GM19397 (cell line): Measurements from ENCODE around the gene CXCL6.

Experiments used
- ATAC-seq: cut with Tn5 transposase; IDR thresholded peaks from one replicate; pipeline ENCODE4 v1.9.1; 2021; ENCODE audit warnings: mild to moderate bottlenecking, moderate library complexity; ENCODE audit not compliant: unreplicated experiment

CXCL6 gene

DNA sequence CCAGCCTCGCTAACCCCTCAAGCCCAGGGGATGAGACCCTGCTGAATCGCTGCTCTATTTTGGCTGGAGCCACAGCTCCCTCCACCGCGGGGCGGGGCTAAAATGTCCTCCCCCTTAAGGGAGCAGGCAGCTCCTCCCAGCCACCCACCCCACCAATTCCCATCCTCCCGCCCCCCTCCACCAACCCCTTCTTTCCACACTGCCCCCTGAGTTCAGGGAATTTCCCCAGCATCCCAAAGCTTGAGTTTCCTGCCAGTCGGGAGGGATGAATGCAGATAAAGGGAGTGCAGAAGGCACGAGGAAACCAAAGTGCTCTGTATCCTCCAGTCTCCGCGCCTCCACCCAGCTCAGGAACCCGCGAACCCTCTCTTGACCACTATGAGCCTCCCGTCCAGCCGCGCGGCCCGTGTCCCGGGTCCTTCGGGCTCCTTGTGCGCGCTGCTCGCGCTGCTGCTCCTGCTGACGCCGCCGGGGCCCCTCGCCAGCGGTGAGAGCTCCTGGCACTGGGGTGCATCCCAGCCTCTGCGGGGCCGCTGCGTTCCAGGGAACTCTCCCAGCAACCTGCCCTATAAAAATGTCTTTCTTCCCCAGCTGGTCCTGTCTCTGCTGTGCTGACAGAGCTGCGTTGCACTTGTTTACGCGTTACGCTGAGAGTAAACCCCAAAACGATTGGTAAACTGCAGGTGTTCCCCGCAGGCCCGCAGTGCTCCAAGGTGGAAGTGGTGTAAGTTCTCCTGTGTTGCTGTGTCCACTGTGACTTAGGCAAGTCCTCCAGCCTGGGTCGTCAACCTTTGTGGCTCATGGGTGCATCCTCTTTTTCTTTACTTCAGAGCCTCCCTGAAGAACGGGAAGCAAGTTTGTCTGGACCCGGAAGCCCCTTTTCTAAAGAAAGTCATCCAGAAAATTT, at the start of gene CXCL6:
Gene CXCL6 (plus strand): TSS at position 306 of the 907 bp plus-strand sequence. CDS start 73 bp downstream, at position 379.
- no peak for ATAC-seq

DNA sequence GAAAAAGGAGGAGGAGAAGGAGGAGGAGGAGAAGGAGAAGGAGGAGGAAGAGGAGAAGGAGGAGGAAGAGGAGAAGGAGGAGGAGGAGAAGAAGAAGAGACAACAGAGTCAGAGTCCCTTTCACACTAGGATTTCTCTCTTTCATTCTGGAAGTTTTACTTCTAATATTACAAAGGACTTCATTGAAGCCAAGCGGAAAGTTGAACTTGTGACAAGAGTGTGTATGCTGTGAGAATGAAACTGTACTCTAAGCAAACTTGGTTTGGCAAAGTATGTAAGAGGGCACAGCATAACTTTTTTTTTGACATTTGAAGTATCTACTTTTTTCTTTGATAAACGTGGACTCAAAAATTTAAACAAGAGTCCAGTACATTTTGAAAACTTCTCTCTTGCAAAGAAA, 48.1 kb upstream of the CXCL6 start:
- no peak for ATAC-seq

DNA sequence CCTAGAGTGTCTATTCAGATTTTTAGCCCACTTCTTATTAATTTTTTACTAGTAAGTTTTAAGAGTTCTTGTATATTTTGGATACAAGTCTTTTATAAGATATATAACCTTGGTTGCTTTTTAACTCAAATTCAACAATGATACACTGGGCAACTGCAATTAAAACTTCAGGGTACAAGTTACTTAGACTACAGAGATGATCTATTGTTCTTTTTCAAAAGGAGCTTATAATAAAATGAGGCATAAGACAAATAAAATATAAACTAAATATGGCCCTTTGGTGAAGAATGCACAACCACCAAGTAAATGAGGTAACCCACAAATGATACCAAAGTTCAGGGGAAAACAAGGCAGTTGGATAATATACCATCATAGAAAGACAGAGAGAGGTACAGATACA, 37.6 kb upstream of the CXCL6 start:
- ATAC-seq: no peak

DNA sequence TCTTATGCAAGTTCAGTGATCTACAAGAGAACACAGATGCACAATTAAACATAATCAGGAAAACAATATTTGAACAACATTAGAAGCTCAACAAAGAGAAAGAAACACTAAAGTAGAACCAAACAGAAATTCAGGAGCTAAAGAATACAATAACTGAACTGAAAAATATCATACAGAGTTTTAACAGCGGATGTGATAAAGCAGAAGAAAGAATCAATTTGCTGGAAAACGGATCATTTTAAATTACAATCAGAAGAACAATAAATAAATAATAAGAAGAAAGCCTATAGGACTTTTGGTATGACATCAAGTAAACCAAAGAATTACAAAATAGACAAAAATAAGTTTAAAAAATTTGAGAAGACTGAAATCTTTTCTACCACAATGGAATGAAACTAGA, 36.3 kb upstream of the CXCL6 start:
- no peak for ATAC-seq

DNA sequence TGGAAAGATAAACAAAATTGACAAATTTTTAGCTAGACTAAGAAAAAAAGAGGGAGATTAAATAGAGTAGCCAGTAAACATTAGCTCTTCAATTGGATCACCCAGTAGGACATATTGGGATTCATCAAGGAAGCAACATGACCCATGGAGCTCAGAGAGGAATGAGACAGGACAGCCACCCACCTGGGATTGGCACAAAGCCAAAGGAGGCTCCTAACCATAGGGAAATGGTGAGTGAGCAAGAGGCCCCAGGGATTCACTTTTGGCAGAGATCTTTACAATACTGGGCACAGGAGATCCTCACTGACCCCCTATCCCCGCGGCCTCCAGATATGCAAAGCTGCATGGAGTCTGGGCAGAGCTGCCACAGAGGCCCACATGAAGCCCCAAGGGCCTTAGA, 34.8 kb upstream of the CXCL6 start:
- ATAC-seq: no peak

DNA sequence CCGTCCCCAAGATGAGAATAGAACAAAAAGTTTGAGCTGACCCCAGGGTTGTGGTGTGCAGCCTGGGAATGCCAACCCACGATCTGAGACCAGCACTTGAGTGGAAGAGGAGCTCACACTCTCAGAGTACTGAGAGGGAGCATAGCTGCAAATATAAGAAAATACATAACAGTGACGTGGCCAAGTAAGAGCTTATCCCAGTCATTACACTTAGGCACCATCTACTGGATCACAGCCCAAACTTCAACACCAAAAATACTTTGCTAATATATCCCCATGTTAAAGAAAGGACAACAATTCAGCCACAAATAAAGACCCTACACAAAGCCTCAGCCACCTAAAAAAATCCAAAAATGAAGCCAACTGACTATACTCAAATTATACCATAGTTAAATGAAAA, 33.3 kb upstream of the CXCL6 start:
- no peak for ATAC-seq

DNA sequence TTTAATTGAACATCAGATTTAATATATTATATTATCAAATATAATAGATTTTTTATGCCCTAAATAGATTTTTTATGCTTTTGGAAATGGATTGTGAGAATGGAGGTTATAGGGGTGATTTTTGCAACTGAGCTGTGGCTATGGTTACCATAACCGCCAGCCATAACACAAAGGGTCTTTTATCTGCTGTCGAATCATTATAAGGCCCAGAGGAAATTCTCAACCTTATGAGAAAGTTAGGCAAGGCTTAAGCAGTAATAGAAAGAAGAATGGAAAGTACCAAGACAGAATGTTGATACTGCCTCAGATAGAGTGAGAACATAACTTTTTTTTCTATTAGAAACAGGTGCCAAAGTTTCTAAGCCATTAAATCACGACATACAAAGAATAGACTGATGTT, 26.3 kb upstream of the CXCL6 start:
- ATAC-seq: no peak

DNA sequence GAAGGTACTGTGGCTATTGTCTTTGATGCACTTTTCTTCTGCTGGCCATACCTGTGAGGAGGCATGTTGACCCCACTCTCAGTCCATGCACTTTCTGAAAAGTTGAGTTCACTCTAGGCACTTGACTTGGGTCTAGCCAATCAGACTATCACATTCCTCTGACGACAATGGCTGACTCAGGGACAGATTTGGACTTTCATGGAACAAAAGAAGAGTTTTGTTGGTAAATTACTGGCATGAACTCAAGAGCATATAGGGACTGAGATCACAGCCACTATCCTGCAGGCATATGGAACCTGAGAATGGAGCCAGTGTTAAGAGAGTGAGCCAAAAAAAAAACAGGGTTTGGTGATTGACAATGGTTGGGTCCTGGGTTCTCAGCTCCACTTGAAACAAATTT, 24.6 kb upstream of the CXCL6 start:
- ATAC-seq: no peak

DNA sequence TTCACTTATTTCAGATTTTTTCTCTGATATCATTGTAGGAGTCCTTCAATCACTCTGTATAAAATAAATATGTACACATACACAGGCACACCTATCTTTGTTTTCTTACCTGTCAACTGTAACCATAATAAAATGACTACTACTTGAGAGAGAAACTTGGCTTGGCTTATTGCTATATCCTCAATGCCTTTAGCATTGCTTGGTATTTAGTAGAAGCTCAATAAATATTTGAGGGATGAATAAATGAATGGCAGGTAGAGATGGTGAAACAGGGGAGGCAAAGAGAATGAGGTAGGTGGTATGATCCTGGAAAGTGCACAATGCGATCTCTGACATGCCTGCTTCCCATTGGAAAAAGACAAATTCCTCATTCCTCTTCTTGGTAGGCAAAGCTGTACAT, 21.8 kb upstream of the CXCL6 start:
- ATAC-seq: no peak

DNA sequence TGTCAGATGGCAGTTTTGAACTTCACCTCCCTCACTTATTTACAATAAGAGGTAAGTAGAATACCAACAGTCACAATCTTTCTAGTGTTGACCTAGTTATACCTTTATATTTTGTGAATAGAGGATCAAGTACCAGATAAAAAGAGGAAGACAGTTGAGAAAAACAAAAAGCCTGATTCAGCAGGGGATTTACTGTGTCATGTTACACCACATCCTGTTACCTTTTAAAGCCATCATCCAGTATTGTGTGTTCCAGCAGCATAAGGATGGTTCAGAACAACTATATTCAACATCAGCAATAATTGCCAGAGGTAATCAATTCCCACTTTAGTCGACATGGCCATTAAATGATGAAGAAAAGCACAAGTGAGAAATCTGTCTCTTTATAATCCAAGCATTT, 21.3 kb upstream of the CXCL6 start:
- ATAC-seq: no peak

DNA sequence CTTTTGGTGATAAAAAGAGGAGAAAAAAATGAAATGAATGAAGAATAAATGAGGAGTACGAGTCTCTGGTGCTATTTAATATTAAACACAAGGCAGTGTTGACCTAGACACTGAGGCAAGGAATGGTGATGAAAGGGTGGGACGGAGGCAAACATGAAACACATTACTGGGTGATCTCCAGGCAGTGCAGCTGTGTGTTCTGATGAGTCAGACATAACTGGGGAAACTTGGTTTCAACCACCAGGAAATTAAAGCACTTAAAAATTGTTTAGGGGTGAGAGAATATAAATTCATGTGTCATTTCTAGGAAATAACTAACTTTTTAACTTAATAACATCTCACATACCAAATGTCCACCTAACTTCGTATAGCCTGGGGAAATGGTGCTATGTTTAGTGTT, 19.7 kb upstream of the CXCL6 start:
- ATAC-seq: no peak

DNA sequence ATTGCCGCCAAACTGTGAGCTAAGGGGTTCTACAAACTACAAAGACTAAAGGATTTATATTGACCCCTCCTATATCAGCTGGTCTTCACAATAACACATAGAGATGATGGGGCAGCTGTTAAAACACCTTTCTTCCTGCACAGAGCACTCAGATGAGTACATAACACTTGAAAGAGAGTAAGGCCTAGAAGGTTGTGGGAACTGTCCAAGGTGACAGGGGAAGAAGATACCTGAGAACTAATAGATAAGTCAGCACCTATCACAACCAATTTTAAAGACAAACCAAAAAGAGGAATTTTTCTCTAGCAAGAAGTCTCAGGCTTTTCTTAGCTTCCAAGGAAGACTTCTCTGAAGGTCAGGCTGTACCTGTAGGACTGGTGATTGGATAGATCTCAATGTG, 19.1 kb upstream of the CXCL6 start:
- ATAC-seq: no peak

DNA sequence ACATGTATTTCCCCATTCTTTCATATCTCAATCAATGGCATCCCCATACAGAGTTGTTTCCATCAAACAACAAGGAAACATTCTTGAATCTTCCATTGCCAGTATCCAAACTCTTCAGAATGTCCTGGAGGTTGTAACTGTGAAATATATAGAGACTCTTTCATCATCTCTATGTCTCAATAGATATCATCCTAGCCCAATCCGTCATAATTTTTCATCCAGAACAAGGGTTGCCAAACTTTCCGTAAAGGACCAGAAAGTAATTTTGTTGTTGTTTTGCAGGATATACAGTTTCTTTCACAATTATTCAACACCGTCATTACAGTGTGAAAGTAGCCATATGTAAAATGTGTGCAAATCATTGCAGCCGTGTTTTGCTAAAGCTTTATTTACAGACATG, 15.2 kb upstream of the CXCL6 start:
- ATAC-seq: no peak

DNA sequence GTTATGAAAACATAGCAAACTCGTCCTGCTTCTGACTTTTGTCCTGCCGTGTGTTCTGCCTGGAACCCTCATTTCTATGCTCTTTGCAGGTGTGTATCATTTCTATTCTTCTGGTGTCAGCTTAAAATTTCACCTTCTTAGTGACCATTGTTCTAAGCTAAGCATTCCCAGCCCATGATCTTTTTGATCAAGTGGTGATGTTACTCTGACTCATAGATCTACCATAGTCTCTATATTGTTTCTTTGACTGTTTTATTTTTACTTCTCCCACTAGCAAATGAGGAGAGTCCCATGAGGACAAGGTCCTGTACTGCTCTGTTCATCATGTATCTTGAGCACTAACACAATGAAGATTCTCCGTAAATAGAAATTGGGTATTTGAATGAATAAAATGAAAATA, 14.1 kb upstream of the CXCL6 start:
- ATAC-seq: no peak

DNA sequence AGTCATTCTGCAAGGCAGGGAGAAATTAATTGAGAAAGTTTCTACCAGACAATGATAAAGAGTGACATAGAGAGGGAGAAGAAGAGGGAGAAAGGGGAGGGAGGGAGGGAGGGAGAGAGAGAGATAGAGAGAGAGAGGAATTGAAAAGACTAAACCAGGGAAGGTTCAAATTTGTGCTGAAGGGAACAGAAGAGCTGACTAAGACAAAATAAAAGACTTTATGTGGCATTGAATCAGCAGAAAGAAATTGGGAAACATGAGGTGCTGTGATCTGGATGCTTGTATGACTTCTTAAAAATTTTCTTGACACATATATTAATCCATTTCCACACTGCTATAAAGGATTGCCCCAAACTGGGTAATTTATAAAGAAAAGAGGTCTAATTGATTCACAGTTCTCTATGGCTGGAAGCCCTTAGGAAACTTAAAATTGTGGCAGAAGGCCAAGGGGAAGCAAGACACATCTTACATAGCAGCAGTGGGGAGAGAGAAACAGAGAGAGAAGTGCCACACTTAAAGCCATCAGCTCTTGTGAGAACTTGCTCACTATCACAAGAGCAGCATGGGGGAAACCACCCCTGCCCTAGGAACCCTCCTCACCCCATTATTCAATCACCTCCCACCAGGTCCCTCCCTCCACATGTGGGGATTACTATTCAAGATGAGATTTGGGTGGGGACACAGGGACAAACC, 13.5 kb upstream of the CXCL6 start:
- no peak for ATAC-seq

DNA sequence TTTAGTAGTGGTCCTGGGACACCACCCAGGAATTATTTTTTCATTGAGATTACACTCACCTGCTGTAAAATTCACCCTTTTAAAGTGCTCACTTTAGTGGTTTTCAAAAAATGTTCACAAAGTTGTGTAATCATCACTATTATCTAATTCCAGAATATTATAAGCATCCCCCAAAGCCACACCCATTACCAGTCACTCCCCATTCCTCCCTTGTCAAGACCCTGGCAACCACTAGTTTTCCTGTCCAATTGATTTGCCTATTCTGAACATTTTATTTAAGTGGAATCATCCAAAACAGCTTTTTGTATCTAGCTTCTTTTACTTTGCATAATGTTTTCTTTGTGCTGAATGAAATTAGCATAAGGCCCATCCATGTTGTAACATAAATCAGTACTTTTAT, 12.7 kb upstream of the CXCL6 start:
- no peak for ATAC-seq

DNA sequence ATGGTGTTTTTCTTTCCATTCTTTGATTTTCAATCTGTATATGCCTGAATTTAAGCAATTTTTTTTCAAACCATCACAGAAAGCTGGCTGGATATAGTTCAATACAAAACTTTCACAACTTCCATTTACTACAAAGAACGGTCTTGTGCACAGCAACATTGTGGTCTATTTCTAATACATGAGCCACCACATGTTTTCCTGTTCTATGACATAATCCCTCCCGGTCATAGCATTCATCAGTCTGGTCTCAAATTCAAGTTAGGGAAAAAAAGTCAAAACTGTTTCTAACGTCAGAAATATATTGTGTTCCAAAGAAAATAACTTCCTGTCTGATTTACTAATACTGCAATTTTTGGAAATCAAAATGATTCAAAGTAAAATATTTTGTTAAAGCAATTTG, 7.5 kb upstream of the CXCL6 start:
- ATAC-seq: no peak

DNA sequence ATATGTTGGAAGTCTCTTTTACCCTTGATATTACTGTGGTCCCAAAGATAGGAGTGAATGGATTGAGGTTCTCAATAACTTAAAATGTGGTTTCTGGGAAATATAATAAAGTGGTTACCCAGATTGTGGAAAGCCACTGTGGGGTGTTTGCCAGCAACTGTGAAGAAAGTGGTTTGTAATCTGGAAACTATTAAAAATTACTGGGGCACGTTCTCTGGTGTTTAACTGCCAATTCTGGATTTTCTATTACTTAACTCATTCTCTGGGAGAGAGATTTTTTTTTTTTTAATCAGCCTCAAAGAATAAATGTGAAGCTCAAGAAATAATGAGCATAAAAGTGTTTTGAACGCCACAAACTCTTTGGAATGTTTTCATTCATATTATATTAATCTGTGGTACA, 4.9 kb upstream of the CXCL6 start:
- no peak for ATAC-seq

DNA sequence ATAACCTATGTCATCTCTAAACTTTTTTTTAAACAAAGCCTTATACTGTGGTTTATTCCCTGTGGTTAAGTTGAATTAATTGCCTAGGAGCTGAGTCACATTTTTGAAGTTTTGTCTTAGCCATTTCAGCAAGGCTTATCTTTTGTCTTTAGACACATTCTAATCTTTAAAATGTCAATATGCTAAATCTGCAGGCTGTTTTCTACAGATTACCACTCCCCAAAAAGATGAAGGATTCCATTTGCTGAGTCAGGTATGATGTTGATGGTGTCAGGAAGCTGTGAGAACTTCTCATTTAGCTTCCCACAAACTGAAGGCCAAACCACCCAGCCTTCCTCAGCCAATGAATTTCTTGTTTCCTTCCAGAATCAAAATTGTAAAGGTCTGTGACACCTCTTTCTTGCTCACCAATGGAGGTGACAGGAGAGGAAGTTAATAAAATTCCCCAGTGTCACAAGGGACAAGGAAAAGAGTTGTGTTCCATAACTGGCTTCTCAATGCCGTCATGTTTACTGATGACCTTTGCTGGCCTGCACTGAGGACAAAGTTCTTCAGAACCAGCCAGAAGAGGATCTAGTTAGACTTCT, 3.7 kb upstream of the CXCL6 start:
- no peak for ATAC-seq

DNA sequence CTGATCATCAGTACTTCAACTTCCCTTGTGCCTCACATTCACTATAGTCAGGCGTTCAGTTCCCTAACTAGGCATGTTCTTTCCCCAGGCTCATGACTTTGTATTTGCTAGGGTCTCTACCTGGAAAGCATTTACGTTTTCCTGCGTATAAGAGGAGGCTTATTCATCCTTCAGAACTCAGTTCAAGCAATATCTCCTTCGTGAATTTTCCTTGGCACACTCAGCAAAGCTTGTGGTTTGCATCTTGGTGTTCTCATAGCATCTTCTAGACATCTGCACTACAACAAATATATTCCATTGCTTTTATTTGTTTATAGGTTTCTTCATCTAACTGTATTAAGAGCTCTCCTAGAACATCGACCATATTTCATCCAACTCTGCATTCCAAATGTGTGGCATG, 2.6 kb downstream of the CXCL6 start:
- ATAC-seq: no peak

DNA sequence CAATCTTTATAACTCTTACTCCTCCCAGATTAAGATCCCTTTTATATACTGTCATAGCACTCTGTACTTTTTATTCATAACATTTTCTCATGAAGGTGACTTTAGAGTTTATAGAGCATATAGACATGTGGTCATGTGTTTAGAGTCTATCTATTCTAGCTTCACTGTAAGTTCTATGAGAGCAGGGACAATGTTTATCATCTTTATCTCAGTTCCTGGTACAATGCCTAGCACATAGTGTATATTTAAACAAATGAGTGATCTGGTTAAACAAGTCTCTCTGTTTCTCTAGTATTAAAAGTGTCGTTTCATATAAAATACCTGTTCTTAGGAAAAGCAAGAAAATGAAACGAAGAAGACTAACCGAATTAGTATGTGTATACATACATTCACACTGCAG, 3.2 kb downstream of the CXCL6 start:
- ATAC-seq: no peak
